ENCODE measurements around the gene ITPKB. TPM values are rescaled to one million over a fixed set of nuclear protein-coding genes. Genes with fewer than 3 reads are reported as not detected.

Gene ITPKB
- polyA plus RNA-seq, 1 of the 3 experiments (the other 2 are of a cell fraction) = 2.4 TPM

GRCh38 chr1:226680653-226681052 lies 58.4 kb downstream of the ITPKB start:
- Histone ChIP-seq H2AFZ (ENCODE audit: low read depth) (no peak overlapping the region), H3K79me2 (ENCODE audit: insufficient read depth) (no peaks in the 10 kb centered on the region), H3K27me3 (ENCODE audit: insufficient read depth) (no peaks in the 10 kb centered on the region), H3K9me3 (no peaks in the 10 kb centered on the region), H4K20me1 (ENCODE audit: insufficient read depth) (no peaks in the 10 kb centered on the region), H3K9me2 (no peaks in the 10 kb centered on the region), H3F3A (replicated peaks; ENCODE audit: insufficient read depth) (no peaks in the 10 kb centered on the region), H3K9ac (no peak overlapping the region), H3K36me3 (replicated peaks in 1 of 2; ENCODE audit: control insufficient read depth in 1 of 2, insufficient read depth in 2 of 2, low read length in 1 of 2) (no peaks in the 10 kb centered on the region), H3K27ac (ENCODE audit: low read depth in 2 of 2, low read length in 1 of 2) (no peak overlapping the region), H3K4me3 (ENCODE audit: low read depth in 2 of 2, low read length in 1 of 2) (no peak overlapping the region), H3K4me1 (ENCODE audit: control insufficient read depth in 1 of 2, insufficient read depth in 2 of 2, low read depth in 1 of 2, low read length in 1 of 2) (peaks cover 13 to 21% of the 10 kb centered on the region in 2 experiments), H3K4me2 (no peak overlapping the region)
- TF ChIP-seq EP300 (IDR thresholded peaks at IDR 0.05; ENCODE audit: borderline replicate concordance in 1 of 2, low read depth in 1 of 2, low read length in 1 of 2) (no peak), EZH2phosphoT487 (IDR thresholded peaks at IDR 0.05; ENCODE audit: borderline replicate concordance, low read depth) (no peak), POLR2AphosphoS5 (IDR thresholded peaks at IDR 0.05; ENCODE audit: low read depth, low read length) (no peak), RAD21 (IDR thresholded peaks at IDR 0.05; ENCODE audit: low read length) (no peak), TAF1 (IDR thresholded peaks at IDR 0.05; ENCODE audit: borderline replicate concordance, low read depth, low read length) (no peak), ZBTB33 (IDR thresholded peaks at IDR 0.05; ENCODE audit: borderline replicate concordance, low read depth) (no peak), CHD2 (IDR thresholded peaks at IDR 0.05; ENCODE audit: low read length, partially characterized antibody) (no peak), FOSL2 (IDR thresholded peaks at IDR 0.05; ENCODE audit: borderline replicate concordance, low read depth) (no peak), YY1 (IDR thresholded peaks at IDR 0.05; ENCODE audit: low read depth) (no peak), MEF2A (IDR thresholded peaks at IDR 0.05; ENCODE audit: borderline replicate concordance, low read depth) (no peak), JUND (IDR thresholded peaks at IDR 0.05) (no peak), NFIC (IDR thresholded peaks at IDR 0.05; ENCODE audit: borderline replicate concordance) (no peak), GATA2 (CRISPR knock-in tag; IDR thresholded peaks at IDR 0.05) (no peak), SMC3 (IDR thresholded peaks at IDR 0.05; ENCODE audit: low read depth, low read length) (no peak), RCOR1 (IDR thresholded peaks at IDR 0.05; ENCODE audit: low read length) (no peak), MAX (IDR thresholded peaks at IDR 0.05; ENCODE audit: low read depth) (no peak), FOXJ3 (CRISPR knock-in tag; IDR thresholded peaks at IDR 0.05) (no peak), TCF12 (IDR thresholded peaks at IDR 0.05) (no peak), GABPA (IDR thresholded peaks at IDR 0.05; ENCODE audit: low read depth) (no peak), ELF1 (IDR thresholded peaks at IDR 0.05) (no peak)
- no peak for DNase-seq
- ChIA-PET CTCF (interaction anchor here (0.6 kb wide), 1 partner anchor 9 kb away, joined by 3 read pairs; no protein-coding TSS in a partner anchor), POLR2A (no interaction called here)
- WGBS (ENCODE audit: low lambda C conversion rate) = 79% methylated on average over 3 of the region's 5 CpGs
